Astrocyte of the cerebellum (primary cell): ENCODE results near the gene BTBD10.

ENCODE experiments used
- DNase-seq: peaks from one replicate; pipeline ENCODE4 v3.0.0-alpha.2; 2011; ENCODE audit warnings: low read depth
- H3K4me3 ChIP-seq: 2 replicates; pipeline ENCODE4 v1.5.1; 2011; ENCODE audit warnings: mild to moderate bottlenecking, low read depth, low read length, moderate library complexity
- in situ Hi-C: cut with HindIII; loops from 2 replicates; pipeline ENCODE4 v1.10.0; 2017; ENCODE audit warnings: low sequenced_read_pairs
- TF ChIP-seq, protein P1 (sequence below): IDR thresholded peaks from 2 replicates; pipeline ENCODE4 v1.5.1; 2012; ENCODE audit warnings: low read length, low read depth, moderate library complexity, mild to moderate bottlenecking; ENCODE audit errors: missing control alignments

Gene BTBD10

GRCh38 chr11:13462901-13463778, at the start of gene BTBD10:
Gene BTBD10 (minus strand): TSS chr11:13463222. CDS start chr11:13445124, 18,098 bp downstream.
- TF ChIP-seq, protein P1, sequence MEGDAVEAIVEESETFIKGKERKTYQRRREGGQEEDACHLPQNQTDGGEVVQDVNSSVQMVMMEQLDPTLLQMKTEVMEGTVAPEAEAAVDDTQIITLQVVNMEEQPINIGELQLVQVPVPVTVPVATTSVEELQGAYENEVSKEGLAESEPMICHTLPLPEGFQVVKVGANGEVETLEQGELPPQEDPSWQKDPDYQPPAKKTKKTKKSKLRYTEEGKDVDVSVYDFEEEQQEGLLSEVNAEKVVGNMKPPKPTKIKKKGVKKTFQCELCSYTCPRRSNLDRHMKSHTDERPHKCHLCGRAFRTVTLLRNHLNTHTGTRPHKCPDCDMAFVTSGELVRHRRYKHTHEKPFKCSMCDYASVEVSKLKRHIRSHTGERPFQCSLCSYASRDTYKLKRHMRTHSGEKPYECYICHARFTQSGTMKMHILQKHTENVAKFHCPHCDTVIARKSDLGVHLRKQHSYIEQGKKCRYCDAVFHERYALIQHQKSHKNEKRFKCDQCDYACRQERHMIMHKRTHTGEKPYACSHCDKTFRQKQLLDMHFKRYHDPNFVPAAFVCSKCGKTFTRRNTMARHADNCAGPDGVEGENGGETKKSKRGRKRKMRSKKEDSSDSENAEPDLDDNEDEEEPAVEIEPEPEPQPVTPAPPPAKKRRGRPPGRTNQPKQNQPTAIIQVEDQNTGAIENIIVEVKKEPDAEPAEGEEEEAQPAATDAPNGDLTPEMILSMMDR, result no peak
- peak within 1 kb of the TSS; percentile 92 for H3K4me3 ChIP-seq
- peak; percentile 83 for DNase-seq
- in situ Hi-C loops, result no loop called here

- no peak for DNase-seq
- TF ChIP-seq, protein P1, result no peak
- no peak overlapping the region for H3K4me3 ChIP-seq
- in situ Hi-C loops, result no loop called here
Measured at GRCh38 chr11:13503393-13503792, 40.4 kb upstream of the BTBD10 start.

DNA sequence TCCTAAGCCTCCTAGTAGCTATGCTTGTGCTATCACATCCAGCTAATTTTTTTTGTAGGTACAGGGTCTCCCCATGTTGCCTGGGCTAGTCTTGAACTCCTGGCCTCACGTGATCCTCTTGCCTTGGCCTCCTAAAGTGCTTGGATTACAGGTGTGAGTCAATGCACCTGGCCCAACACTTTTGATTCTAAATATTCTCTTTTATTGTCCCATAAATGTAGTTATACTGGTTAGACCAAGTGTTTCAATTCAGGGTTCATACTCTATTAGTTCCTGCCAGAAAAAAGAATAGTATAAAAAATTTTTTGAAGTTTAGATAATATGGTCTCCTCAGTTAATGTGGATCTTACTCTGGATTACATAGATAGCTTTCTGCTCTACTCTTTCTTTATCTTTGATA, 39.5 kb upstream of the BTBD10 start:
- in situ Hi-C loops, result no loop called here
- no peak overlapping the region for H3K4me3 ChIP-seq
- no peak for DNase-seq
- TF ChIP-seq, protein P1, result no peak

DNA sequence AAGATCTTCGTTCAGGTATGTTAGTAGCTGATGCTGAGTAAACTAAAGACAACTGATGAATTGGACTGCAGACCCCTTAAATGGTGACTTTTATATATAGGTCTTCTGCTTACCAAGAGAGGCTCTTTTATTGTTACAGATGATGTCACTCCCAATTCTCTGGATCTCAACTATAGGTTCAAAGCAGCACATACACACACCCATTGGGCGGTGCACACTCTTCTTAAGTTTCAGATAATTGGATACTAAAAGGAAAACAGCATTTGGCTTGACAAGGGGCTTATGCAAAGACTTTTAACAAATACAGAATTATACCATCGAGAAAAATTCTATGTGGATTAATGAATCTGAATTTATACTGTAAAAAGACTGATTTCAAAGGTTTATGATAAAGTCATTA, 32.9 kb upstream of the BTBD10 start, which contains the start of gene PTH:
Gene PTH, minus strand, starts transcription at position 69 of the 400 bp plus-strand sequence. CDS start 3,142 bp downstream, outside the sequence.
- in situ Hi-C loops, result no loop called here
- DNase-seq, result no peak
- TF ChIP-seq, protein P1, result no peak
- no peak within 1 kb of the TSS for H3K4me3 ChIP-seq

GRCh38 chr11:13494051-13494450, 31.0 kb upstream of the BTBD10 start:
- no peak for DNase-seq
- TF ChIP-seq, protein P1, result no peak
- no peak overlapping the region for H3K4me3 ChIP-seq
- in situ Hi-C loops, result no loop called here

DNA sequence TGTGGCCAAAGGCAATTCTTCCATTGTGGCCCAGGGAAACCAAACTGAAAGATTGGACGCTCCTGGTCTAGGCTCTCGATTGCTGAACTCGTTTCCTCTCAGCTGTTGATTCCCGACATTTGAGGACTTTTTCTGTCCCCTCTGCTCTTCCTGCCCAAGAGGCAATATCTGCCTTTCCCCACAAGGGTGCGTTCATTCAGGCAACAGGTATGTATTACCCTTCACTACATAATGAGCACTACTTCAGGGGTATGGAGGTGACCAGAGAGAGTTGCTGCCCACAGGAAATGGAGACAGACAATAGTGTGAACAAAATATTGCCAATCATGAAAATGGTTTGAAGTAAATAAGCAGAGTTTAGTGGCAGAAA, 24.6 kb upstream of the BTBD10 start:
- H3K4me3 ChIP-seq, result no peak overlapping the region
- in situ Hi-C loops, result no loop called here
- DNase-seq, result no peak
- TF ChIP-seq, protein P1, result no peak
